IMR-90 (cell line): ENCODE measurements around the gene NRP1. TPM values are rescaled to one million over a fixed set of nuclear protein-coding genes. Genes with fewer than 3 reads are reported as not detected.

Experiments
- ATAC-seq: fragments of 200-7000 bp; cut with Tn5 transposase; 2 replicates; pipeline ENCODE4 v1.9.1; 2020; ENCODE audit warnings: low read depth, mild to moderate bottlenecking, moderate library complexity
- BruUV-seq: library from RNA; stranded (reverse); fragments of 400-500 nt; replicated peaks from 2 replicates; lab custom pipeline; 2021; lab: Mats Ljungman, UMichigan
- CTCF ChIA-PET: fragments of 300-600 bp; formaldehyde crosslinking; extraction: SDS; loops from one replicate; lab custom pipeline; 2021; ENCODE audit warnings: antibody characterized with exemption; lab: Yijun Ruan, JAX
- POLR2A ChIA-PET: fragments of 300-600 bp; sonication (Branson Sonifier 250); formaldehyde crosslinking; loops from one replicate; lab custom pipeline; 2022; ENCODE audit warnings: antibody characterized with exemption; ENCODE audit not compliant: unreplicated experiment; lab: Charles Lee
- DNase-seq: peaks from one replicate; pipeline ENCODE4 v3.0.0; 2013
- H2AFZ ChIP-seq: replicated peaks from 2 replicates; pipeline ENCODE3; 2013; ENCODE audit warnings: low read length, mild to moderate bottlenecking; ENCODE audit not compliant: poor library complexity
- H2AK5ac ChIP-seq: 2 replicates; pipeline ENCODE4 v1.6.1; 2013; ENCODE audit warnings: low read depth, low read length, inconsistent platforms
- H2AK9ac ChIP-seq: replicated peaks from 2 replicates; pipeline ENCODE3; 2013; ENCODE audit warnings: mild to moderate bottlenecking, low read depth, low read length, moderate library complexity; ENCODE audit not compliant: poor library complexity
- H2BK120ac ChIP-seq: 2 replicates; pipeline ENCODE4 v1.6.1; 2013; ENCODE audit warnings: low read depth, low read length, inconsistent platforms
- H2BK15ac ChIP-seq: 3 replicates; pipeline ENCODE4 v1.6.1; 2013; ENCODE audit warnings: low read depth, low read length, inconsistent platforms
- H2BK20ac ChIP-seq: 2 replicates; pipeline ENCODE4 v1.6.1; 2013; ENCODE audit warnings: low read depth, mild to moderate bottlenecking, inconsistent platforms, low read length, moderate library complexity
- H2BK5ac ChIP-seq: 2 replicates; pipeline ENCODE4 v1.6.1; 2013; ENCODE audit warnings: mild to moderate bottlenecking, low read depth, low read length, inconsistent platforms; ENCODE audit not compliant: poor library complexity, severe bottlenecking
- H3K14ac ChIP-seq: replicated peaks from 2 replicates; pipeline ENCODE4 v1.6.1; 2013; ENCODE audit warnings: low read depth, low read length, inconsistent platforms
- H3K18ac ChIP-seq: 2 replicates; pipeline ENCODE4 v1.6.1; 2013; ENCODE audit warnings: low read depth, low read length, control low read depth
- H3K23ac ChIP-seq: 2 replicates; pipeline ENCODE4 v1.6.1; 2013; ENCODE audit warnings: low read depth, low read length, inconsistent platforms
- H3K27ac ChIP-seq: 2 replicates; pipeline ENCODE4 v1.5.1; 2013; ENCODE audit warnings: mild to moderate bottlenecking, control low read depth, low read length; ENCODE audit not compliant: insufficient read depth
- H3K27me3 ChIP-seq: 2 replicates; pipeline ENCODE4 v1.6.1; 2013; ENCODE audit warnings: low read length; ENCODE audit not compliant: control insufficient read depth, insufficient read depth
- H3K36me3 ChIP-seq: 2 replicates; pipeline ENCODE4 v1.6.1; 2013; ENCODE audit warnings: low read length, mixed read lengths; ENCODE audit not compliant: control insufficient read depth, insufficient read depth
- H3K4ac ChIP-seq: 2 replicates; pipeline ENCODE4 v1.6.1; 2013; ENCODE audit warnings: low read depth, low read length, inconsistent platforms
- H3K4me1 ChIP-seq: 2 replicates; pipeline ENCODE4 v1.6.1; 2013; ENCODE audit warnings: low read length, mixed read lengths; ENCODE audit not compliant: control insufficient read depth, insufficient read depth
- H3K4me2 ChIP-seq: 2 replicates; pipeline ENCODE4 v1.6.1; 2013; ENCODE audit warnings: low read depth, mild to moderate bottlenecking, control low read depth, low read length, moderate library complexity
- H3K4me3 ChIP-seq: 2 replicates; pipeline ENCODE4 v1.5.1; 2013; ENCODE audit warnings: low read depth, mild to moderate bottlenecking, control low read depth, low read length, moderate library complexity; ENCODE audit not compliant: insufficient read depth
- H3K56ac ChIP-seq: 2 replicates; pipeline ENCODE4 v1.6.1; 2013; ENCODE audit warnings: low read length, inconsistent platforms; ENCODE audit not compliant: insufficient read depth; ENCODE audit errors: extremely low read depth
- H3K79me1 ChIP-seq, 2 experiments: 2 replicates each; pipeline ENCODE4 v1.6.1; 2013; ENCODE audit warnings: low read length in 2 of 2, inconsistent platforms in 1 of 2, low read depth in 1 of 2
- H3K9ac ChIP-seq: 2 replicates; pipeline ENCODE4 v1.6.1; 2013; ENCODE audit warnings: low read depth, low read length, control low read depth
- H3K9me1 ChIP-seq: 2 replicates; pipeline ENCODE4 v1.6.1; 2013; ENCODE audit warnings: low read length, inconsistent platforms; ENCODE audit not compliant: insufficient read depth
- H3K9me3 ChIP-seq: 2 replicates; pipeline ENCODE4 v1.6.1; 2013; ENCODE audit warnings: low read length; ENCODE audit not compliant: control insufficient read depth, insufficient read depth
- H4K20me1 ChIP-seq: 2 replicates; pipeline ENCODE4 v1.6.1; 2013; ENCODE audit warnings: low read length, inconsistent platforms; ENCODE audit not compliant: insufficient read depth
- H4K5ac ChIP-seq: 2 replicates; pipeline ENCODE4 v1.6.1; 2013; ENCODE audit warnings: mild to moderate bottlenecking, low read depth, low read length, control low read depth
- H4K8ac ChIP-seq, 2 experiments: 2 replicates each; pipeline ENCODE4 v1.6.1; 2013; ENCODE audit warnings: low read depth in 2 of 2, low read length in 2 of 2, control low read depth in 1 of 2, inconsistent platforms in 1 of 2
- H4K91ac ChIP-seq: 2 replicates; pipeline ENCODE4 v1.6.1; 2013; ENCODE audit warnings: low read depth, low read length, inconsistent platforms; ENCODE audit not compliant: insufficient read depth
- RAD21 ChIP-seq: IDR thresholded peaks from 2 replicates; pipeline ENCODE4 v1.6.1; 2012; ENCODE audit warnings: low read length, improper control_type of control experiment
- WGBS, 2 experiments: methylation state at CpG; one replicate each; pipeline versions ENCODE4 v1.1.5 to v1.1.7; 2013; ENCODE audit warnings: missing lambda C conversion rate in 2 of 2; ENCODE audit not compliant: insufficient read length in 1 of 2; ENCODE audit errors: extremely low coverage in 2 of 2; 5-methylcytosine and 5-hydroxymethylcytosine counted together
- dilution Hi-C: fragments of 300-500 bp; cut with HindIII; formaldehyde crosslinking; loops from one replicate; pipeline ENCODE4 v1.14.3; 2018; ENCODE audit warnings: low sequenced_read_pairs; ENCODE audit not compliant: unreplicated experiment
- in situ Hi-C: fragments of 300-500 bp; cut with MboI; formaldehyde crosslinking; loops from 3 replicates; pipeline ENCODE4 v1.14.3; 2019; ENCODE audit warnings: low sequenced_read_pairs, inconsistent platforms, mixed read lengths
- intact Hi-C: fragments of 100-400 bp; cut with micrococcal nuclease; formaldehyde crosslinking; loops from 2 replicates; pipeline ENCODE4 v1.10.0; 2022
- polyA plus RNA-seq, 3 experiments: library from polyadenylated mRNA; depleted of rRNA; stranded (reverse); fragments of >200 nt; gene quantifications; 2 replicates each; pipeline ENCODE4 v1.2.3, GENCODE V29; 2012; ENCODE audit warnings: low replicate concordance in 1 of 3
- total RNA-seq: library from RNA; depleted of rRNA; stranded (reverse); fragments of >200 nt; gene quantifications from 2 replicates; pipeline ENCODE4 v1.2.3, GENCODE V29; 2012

NRP1 gene
- total and polyA plus RNA-seq, 2 of the 4 experiments (the other 2 are of a cell fraction), result 108 to 227 TPM

- Histone ChIP-seq H3K4me1 (peaks cover 10% of the 10 kb centered on the region), H2AK9ac (no peak overlapping the region), H3K9me3 (no peaks in the 10 kb centered on the region), H3K4me2 (no peak overlapping the region), H2AFZ (no peak overlapping the region), H3K9ac (no peak overlapping the region), H4K91ac (no peak overlapping the region), H3K27me3 (no peaks in the 10 kb centered on the region), H2AK5ac (no peak overlapping the region), H2BK20ac (no peak overlapping the region), H2BK15ac (no peak overlapping the region), H4K8ac (no peak overlapping the region), H3K4me3 (no peak overlapping the region), H3K18ac (no peak overlapping the region), H2BK5ac (no peak overlapping the region), H3K14ac (no peak overlapping the region), H4K5ac (no peak overlapping the region), H2BK120ac (no peak overlapping the region), H3K4ac (no peak overlapping the region), H3K9me1 (peaks cover 3% of the 10 kb centered on the region; the same call in 1 of the 2 replicates), H3K56ac (no peak overlapping the region), H3K27ac (no peak overlapping the region), H3K23ac (no peak overlapping the region), H4K20me1 (no peaks in the 10 kb centered on the region), H3K36me3 (peaks cover 18% of the 10 kb centered on the region), H3K79me1 (peaks cover 14 to 29% of the 10 kb centered on the region in 2 experiments; a peak in 3 of 4 replicates)
- TF ChIP-seq RAD21, result no peak
- no peak for ATAC-seq
- intact Hi-C loops (no loop called here), in situ Hi-C loops (no loop called here), dilution Hi-C loops (no loop called here)
- no peak for DNase-seq
- BruUV-seq, result no TSS peak
- POLR2A ChIA-PET, result no interaction called here
- no CpG with 5 or more reads among the region's 4 CpGs for WGBS, 2 experiments
- CTCF ChIA-PET, result interaction anchor here (0.9 kb wide), 1 partner anchor 8 kb away, joined by 5 read pairs; no protein-coding TSS in a partner anchor
Observed at GRCh38 chr10:33201056-33201780, 133.2 kb downstream of the NRP1 start.
